GM18867 (cell line): ENCODE measurements around the gene PGP.
A peak's percentile ranks its signal among the peaks of the same experiment; 100 is the strongest.
"Not testable (repeated sequence)": the region's sequence is repeated elsewhere in the genome, so short reads cannot be mapped to it uniquely, and the experiment has no call there.

Experiments
- ATAC-seq: cut with Tn5 transposase; IDR thresholded peaks from one replicate; pipeline ENCODE4 v1.9.1; 2021; ENCODE audit warnings: mild to moderate bottlenecking, moderate library complexity; ENCODE audit not compliant: unreplicated experiment

Gene PGP, protein sequence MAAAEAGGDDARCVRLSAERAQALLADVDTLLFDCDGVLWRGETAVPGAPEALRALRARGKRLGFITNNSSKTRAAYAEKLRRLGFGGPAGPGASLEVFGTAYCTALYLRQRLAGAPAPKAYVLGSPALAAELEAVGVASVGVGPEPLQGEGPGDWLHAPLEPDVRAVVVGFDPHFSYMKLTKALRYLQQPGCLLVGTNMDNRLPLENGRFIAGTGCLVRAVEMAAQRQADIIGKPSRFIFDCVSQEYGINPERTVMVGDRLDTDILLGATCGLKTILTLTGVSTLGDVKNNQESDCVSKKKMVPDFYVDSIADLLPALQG

DNA sequence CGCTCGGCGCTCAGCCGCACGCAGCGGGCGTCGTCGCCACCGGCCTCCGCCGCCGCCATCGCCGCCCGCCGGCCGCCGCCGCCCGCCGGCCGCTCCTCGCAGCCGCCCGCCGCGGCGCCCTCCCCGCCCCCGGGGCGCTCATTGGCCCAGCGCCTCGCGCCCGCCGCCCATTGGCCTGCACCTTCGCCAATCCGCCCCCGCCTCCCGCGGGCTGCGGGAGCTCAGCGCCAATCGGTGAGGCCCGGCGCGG lies at the start of gene PGP:
PGP (minus strand) TSS at position 122 of the 250 bp plus-strand sequence; CDS start at position 59, 63 bp downstream.
- peak; percentile 85 for ATAC-seq

DNA sequence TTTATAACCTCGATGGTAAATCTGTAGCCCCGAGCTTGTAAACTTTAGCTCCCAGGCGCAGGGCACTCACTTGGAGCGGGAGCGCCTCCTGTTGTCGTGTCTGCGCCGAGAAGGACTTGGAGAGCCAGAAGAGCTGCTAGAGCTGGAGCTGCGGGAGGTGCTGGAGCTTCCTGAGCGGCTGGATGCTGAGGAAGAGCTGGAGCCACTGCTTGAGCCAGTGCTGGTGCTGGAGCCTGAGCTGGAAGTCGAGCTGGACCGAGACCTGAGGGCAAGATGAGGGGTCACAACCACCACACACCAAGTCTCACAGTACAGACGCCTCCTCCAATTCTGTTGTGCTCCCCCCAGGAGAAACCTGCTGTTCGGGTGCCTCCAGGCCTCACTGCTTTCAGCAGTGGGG lies 48.4 kb upstream of the PGP start:
- ATAC-seq: not testable (repeated sequence)

DNA sequence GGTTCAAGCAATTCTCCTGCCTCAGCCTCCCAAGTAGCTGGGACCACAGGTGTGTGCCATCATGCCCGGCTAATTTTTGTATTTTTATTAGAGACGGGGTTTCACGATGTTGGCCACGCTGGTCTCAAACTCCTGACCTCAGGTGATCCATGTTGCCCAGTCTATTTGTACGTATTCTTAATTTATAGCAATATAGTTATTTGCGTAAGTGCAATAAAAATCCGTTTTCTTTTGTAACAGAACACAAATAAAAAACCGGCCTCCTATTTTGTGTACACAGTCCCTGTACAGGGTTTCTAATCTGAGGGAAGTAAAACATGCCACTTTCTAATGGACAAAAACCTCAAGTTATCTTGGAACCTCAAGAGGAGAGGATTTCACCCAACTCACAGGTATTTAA lies 45.6 kb upstream of the PGP start:
- ATAC-seq: no peak

DNA sequence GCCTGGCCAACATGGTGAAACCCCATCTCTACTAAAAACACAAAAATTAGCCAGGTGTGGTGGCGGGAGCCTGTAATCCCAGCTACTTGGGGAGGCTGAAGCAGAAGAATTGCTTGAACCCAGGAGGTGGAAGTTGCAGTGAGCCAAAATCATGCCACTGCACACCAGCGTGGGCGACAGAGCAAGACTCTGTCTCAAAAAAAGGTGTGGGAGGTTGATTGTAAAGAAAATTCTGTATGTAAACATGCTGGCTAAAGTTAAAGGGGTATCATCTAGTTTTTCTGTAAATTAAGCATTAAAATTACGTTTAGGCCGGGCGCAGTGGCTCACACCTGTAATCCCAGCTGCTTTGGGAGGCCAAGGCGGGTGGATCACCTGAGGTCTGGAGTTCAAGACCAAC lies 43.9 kb upstream of the PGP start:
- not testable (repeated sequence) for ATAC-seq

DNA sequence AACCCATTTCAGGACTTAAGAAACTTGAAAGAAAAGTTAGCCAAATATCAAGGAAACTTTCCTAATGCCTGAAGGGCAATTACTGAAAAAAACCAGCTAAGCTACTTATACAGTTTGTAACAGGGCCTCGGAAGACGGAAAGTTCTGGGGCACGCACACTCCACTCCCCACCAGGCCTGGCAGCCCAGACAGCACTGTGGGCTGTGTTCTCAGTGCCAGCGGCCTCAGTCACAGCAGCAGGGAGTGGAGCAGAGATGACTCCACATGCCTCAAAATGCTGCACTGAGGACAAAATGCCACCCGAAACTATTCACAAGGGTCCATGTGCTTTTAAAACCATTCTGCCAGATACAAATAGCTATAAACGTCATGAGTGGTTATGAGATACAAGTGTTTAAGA lies 43.1 kb upstream of the PGP start:
- ATAC-seq: no peak

DNA sequence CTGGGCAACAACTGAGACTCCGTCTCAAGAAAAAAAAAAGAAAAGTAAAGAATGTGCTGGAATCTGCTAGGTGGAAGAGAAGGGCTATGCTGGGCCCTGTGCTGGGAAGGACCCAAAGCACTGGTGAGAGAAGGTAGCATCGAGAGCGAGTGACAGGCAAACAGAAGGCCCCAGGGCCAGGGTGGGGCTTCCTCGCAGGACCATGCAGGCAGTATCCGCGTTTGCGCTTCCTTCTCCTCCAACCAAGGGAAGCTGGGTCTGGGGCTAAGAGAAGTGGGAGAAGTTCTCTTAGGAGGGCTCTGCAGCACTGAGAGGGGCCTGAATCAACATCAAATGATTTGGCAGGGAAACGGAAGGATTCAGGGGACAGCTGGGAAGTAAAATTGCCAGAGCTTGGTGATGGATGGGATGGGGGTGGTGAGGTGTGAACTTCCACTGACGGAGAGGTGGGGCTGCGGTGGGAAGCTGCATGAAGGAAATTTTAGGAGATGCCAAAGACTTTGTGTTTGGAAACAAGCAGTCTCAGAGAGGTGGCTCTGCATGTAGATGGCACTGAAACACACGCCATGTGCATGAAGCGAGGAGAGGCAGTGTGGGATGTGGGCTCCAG lies 42.0 kb upstream of the PGP start:
- no peak for ATAC-seq

DNA sequence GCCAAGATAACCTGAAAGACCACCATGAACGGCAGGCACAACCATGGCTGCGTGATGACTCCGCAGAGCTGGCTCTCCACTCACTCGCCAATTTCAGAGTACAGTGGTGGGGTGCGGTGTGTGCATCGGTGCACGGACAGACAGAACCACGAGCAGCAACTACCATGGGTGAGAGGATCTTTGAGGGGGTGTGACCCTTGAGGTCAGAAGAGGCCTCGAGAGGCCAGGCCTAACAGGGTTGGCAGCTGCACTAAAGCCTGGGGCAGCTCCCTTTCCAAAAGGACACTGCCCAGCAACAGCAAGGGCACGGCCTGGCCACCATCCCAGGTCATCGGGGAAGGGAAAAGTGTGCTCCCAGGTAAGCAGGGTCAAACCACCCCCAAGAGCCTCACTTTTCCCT lies 38.7 kb upstream of the PGP start:
- ATAC-seq: no peak

DNA sequence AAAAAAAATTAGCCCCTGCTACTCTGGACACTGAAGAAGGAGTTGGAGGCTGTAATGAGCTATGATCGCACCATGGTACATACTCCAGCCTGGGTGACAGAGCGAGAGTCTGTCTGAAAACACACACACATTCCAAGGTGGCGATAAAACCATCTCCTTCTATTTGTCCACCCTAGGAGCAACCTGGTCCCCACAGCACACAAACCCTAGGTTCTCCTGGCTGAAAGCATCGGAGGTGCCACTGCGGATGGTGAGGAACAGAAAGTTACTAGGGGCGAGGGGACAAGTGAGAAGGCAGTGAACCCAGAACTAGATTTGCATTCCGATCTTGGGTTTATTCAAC lies 38.1 kb upstream of the PGP start:
- ATAC-seq: no peak

DNA sequence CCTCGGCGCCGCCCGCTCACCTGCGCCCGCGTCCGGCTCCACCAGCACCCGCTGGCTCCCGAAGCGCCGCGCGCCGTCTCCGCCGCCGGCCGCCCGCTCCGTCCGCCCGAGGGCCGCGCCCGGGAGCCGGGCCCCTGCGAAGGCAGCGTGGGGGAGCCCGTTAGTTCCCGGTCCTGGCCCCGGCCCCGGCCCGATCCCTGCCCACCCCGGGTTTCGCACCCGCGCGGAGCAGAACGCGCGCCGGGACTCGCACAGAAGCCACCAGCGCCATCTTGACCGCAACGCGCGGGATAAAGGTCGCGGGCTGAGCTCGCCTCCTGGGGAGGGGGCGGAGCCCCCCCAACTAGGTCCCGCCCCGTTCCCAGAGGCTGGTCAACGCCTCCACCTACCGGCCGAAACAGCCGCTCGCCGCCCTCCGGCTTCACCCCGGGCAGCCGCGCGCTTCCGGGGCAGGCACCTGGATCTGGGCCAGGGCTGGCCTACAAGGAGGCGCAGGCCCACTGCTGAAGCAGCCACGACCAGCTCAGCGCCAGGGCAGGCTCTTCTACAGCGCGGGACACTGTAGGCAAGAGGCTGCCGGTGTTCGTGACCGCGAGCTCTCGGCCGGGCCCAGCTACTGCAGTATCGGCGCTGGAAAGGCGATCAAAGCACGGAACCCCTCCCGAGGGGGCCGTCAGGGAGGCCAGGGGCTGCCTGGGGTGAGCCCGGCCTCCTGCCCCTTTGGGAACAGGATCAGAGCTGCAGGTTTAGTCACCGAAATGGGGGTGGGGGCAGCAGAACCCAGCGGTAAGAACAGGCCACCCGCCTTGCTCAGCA lies 36.9 kb upstream of the PGP start, which contains the start of gene ECI1:
ECI1 (minus strand) TSS at position 292 of the 816 bp plus-strand sequence; CDS start at position 271, 21 bp downstream.
- peak; percentile 91 for ATAC-seq

DNA sequence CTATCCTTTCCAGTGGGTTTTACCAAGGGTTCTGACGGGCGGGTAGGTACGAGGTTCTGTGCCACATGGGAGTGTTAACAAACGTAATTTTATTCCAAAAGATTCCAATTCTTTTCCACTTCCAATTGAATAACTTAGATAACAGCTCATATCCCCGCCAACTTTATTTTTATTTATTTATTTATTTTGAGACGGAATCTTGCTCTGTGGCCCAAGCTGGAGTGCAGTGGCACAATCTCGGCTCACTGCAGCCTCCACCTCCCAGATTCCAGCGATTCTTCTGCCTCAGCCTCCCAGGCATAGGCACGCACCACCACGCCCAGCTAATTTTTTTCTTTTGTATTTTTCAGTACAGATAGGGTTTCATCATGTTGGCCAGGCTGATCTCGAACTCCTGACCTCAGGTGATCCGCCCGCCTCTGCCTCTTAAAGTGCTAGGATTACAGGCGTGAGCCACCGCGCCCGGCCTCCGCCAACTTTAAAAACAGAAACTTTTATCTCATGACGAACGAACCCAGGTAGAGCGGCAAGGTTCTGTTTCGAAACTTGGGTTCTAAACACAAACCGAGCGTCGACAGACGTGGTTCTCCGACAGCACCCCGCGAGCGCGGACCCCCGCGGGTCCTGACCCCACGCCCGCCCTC lies 36.1 kb upstream of the PGP start:
- no peak for ATAC-seq

DNA sequence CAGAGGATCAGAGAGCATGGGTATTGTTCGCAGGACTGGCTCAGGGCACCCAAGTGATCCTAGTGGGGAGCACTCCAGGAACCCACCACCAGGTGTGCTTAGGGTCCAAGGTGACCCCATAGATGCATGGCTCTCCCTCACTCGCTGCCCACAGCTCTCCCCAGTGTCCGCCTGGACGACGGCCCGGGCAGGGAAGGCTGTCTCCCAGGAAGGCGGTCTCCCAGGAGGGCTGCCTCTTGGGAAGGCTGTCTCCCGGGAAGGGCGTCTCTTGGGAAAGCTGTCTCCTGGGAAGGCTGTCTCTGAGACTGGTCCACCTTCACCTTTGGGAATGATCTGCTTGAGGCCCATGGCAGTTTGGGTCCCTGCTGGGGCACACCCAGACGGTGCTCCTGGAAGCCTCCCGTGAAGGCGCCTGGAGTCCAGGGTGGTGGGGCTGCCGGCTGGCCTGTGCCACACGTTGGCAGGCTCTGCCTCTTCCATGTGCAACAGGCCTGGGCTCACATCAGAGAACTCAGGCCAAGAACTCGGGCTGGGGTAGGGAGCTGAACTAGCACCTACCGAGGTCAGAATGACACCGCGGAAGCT lies 31.8 kb upstream of the PGP start:
- no peak for ATAC-seq

DNA sequence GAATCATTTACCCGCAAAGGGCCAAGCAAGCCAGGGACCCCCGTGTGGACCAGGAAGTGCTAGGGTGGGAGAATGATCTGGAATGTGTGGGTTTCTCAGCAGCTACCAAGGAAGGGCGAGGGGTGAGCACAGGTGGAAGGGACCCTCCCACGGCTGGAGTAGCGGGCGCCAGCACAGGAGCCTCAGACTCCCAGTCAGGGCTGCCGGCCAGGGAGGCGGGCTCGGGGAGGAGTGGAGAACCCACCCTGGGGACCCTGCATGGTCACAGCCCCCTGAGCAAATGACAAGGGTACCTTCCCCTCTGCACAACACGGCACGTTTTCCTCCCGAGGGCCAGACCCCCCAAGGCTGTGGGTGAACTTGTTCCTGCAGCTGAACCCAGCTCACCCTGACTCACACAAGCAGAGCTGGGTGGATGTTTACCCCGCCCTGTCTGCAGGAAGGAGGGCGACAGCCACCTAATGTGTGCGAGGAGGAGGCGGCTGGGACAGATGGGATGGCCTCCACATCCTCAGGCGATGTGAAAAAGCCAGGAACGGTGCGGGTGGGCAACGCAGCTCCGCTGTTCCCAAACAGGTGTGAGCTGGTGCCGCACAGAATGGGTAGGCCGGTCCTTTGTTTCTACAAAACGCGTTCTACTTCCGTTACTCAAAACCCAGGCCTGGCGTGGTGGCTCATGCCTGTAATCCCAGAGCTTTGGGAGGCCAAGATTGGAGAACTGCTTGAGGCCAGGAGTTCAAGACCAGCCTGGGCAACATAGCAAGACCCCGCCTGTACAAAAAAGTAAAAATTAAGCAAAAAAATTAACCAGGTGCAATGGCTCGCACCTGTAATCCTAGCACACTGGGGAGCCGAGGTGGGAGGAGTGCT lies 30.5 kb upstream of the PGP start:
- no peak for ATAC-seq

DNA sequence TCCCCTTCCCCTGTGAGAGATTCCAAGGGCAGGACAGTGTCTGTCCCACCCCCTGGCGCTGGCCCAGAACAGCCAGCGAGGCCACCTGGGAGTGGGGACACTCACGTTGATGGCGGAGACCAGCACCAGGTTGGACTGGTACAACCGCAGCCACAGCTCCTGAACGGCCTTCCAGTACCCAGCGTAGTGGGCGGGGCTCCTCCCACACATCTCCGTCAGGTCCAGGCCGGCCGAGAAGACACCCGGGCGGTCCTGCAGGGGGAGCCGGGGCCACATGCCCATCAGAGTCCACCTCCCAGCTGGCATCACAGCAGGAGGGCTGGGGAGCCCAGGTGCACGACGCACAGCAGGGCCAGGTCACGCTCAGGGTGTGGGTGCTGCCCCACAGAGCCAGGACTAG lies 29.7 kb upstream of the PGP start:
- no peak for ATAC-seq

DNA sequence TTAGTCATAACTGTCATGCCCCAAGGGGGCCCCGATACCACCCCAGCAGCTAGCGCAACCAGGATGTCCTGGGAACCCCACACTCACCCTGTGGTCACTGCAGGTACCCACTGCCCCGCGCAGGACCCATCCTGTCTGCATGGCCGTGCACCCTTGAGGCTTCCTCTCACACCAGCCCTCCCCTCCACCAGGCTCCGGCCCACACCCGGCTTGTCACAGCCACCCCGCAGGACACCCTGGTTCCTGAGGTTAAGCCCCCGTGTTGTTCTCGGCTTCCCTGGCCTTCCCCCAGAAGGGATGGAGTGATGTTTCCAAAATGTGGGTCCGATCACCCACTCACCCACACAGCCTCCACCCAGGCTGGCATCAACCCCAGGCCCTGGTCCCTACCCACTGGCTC lies 29.1 kb upstream of the PGP start:
- ATAC-seq: no peak

DNA sequence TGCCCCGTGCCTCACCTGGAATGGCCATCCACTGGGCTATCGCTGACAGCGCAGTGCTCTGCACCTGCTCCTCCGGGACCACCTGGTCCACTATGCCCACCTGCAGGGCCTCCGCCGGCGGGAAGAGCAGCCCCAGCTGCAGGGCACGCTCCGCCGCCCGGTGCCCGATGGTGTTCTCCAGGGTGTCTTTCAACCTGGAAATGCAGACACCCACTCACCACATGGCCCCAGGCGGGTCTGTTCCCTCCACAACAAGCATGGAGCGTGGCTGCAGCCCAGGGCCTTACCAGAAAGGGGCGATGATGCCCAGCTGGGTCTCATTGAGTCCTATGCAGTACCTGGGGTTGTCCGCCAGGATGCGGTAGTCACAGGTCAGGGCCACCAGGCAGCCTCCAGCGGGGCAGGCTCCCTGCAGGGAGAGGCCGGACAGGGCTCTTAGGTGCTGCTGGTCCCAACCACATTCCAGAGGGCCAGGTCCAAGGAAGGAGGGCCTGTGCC lies 28.4 kb upstream of the PGP start:
- no peak for ATAC-seq

DNA sequence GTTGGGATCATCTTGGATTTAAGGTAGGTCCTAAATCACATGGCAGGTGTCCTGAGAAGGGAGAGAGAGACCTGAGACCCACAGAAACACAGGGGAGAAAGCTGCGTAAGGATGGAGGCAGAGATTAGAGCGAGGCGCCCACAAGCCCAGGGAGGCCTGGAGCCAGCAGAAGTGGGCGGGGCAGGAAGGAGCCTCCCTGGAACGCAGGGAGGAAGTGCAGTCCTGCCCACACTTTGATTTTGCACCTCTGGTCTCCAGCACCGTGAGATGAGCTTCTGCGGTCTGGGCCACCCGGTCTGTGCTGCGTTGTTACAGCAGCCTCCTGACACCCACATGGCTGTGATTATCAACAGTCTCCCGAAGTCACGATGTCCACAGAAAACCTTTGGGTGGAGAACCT lies 28.0 kb upstream of the PGP start:
- ATAC-seq: no peak

DNA sequence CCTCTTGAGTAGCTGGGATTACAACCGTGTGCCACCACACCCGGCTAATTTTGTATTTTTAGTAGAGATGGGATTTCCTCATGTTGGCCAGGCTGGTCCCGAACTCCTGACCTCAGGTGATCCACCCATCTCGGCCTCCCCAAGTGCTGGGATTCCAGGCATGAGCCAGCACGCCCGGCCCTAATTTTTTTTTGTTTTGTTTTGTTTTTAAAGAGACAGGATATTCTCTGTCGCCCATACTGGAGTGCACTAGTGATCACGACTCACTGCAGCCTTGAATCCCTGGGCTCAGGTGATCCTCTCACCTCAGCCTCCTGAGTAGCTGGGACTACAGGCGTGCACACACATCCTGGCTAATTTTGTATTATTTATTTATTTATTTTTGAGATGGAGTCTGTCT lies 25.7 kb upstream of the PGP start:
- ATAC-seq: not testable (repeated sequence)

DNA sequence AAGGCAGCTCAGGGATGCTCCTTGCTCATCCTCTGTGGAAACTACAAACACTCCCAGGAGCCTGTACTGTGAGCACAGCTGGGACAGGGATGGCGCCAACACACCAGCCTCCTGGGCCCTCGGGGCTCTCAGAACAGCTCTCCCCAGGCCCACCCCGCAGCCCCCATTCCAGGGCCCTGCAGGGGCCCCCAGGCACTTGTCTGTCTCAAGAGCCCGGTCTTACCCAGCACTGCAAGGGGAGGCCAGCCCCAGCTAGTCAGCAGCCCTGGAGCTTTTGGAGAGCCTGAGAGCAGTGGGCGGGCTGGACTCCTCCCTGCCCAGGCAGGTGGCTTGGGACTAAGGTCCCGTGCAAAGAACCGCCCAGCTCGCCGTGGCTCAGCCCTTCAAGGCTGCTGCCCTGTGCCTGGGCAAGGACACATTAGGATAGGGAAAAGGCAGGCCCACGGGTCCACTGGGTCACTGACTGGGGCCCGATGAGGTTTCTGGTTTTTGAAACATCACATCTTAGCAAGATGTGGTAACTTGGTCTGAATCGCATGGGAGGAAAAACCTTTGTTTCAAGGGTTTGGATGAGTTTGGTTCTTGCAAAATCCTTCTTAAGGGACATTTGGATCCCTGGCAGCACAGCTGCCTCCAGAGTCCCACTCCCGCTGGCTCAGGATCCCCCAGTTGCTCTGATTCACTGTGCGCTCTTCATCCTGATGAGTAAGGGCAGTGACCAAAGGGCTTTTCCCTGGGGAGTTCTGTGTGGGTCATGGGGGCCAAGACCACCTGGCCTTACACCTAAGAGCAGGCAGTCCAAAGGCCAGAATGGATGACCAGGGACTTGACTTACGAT lies 24.4 kb upstream of the PGP start:
- ATAC-seq: no peak

DNA sequence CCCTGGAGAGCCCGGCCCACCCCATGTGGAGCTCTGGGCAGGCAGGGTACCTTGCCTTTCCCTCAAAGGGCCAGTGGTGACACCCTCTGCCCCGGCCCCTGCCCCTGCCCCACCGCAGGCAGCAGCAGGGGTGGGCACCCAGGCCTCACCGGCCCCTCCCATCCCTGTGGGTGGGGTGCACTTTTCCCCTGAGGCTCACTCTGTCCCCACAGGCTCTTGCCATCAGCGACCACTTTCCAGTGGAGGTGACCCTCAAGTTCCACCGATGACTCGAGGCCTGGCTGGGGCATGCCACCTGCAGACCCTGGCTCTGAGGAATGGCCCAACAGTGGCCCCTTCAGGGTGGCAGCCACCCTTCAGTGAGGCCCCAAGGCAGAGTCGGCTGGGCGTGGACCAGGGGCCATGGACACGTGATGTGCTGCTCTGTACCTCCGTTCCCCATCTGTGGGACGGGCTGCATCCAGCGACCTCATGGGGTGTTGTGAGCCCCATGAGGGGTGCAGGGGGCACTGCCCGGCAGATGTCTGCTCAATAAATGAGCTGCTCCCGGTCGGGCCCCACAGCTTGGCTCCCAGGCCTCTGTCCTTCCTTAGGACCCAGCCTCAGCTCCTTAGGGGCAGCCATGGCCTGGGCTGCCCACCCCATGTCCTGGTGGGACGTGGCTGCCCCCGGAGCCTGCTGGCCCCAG lies 23.7 kb upstream of the PGP start:
- no peak for ATAC-seq
